ENCODE results near the gene XPR1.

The XPR1 gene

GRCh38 chr1:180930687-180931086 lies 298.9 kb downstream of the XPR1 start:
- DNase-seq (ENCODE audit: low read depth in 2 of 2) = no peak

- DNase-seq (ENCODE audit: low read depth in 2 of 2) = no peak
These were observed 299.7 kb downstream of the XPR1 start for GRCh38 chr1:180931529-180931928.

DNA sequence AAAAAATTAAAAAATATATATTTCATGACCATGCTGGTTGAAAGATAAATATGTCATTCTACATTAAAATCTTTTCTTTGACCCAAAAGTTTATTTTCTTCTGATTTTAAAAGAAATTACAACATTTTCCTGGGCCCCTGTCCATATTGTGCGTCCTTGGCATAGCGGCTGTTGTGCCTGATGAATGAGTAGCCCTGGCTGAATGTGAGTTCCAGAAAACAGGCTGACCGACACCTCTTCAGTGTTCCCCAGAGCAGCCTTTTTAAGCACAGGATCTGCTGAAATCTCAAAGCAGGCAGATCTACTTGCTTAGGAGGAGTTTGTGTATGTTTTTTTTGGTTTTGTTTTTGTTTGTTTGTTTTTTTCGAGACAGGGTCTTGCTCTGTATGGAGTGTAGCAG lies 300.6 kb downstream of the XPR1 start:
- no peak for DNase-seq (ENCODE audit: low read depth in 2 of 2)

DNA sequence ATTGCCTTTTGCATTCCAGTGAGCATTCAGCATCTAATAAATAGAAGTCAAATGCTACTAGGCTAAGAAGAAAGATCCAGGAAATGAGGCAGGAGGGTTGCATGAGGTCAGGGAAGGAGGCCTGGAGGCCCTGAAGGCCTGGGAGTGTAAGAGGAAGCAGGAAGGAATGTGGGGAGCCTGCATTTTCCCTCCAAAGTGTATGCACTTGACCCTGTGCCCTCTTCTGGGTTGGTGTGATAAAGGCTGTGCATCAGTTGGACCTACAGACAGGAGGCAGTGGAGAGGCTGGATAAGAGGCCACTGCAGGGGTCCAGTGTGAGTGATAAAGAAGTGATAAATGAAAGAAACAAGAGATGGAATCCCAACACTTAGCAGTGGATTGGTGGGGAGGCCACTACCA lies 301.3 kb downstream of the XPR1 start:
- DNase-seq (ENCODE audit: low read depth in 2 of 2) = no peak

- DNase-seq (ENCODE audit: low read depth in 2 of 2) = no peak
These were observed 302.7 kb downstream of the XPR1 start for GRCh38 chr1:180934563-180934962.

- DNase-seq (ENCODE audit: low read depth in 2 of 2) = no peak
These were observed 303.7 kb downstream of the XPR1 start for GRCh38 chr1:180935326-180936109.

DNA sequence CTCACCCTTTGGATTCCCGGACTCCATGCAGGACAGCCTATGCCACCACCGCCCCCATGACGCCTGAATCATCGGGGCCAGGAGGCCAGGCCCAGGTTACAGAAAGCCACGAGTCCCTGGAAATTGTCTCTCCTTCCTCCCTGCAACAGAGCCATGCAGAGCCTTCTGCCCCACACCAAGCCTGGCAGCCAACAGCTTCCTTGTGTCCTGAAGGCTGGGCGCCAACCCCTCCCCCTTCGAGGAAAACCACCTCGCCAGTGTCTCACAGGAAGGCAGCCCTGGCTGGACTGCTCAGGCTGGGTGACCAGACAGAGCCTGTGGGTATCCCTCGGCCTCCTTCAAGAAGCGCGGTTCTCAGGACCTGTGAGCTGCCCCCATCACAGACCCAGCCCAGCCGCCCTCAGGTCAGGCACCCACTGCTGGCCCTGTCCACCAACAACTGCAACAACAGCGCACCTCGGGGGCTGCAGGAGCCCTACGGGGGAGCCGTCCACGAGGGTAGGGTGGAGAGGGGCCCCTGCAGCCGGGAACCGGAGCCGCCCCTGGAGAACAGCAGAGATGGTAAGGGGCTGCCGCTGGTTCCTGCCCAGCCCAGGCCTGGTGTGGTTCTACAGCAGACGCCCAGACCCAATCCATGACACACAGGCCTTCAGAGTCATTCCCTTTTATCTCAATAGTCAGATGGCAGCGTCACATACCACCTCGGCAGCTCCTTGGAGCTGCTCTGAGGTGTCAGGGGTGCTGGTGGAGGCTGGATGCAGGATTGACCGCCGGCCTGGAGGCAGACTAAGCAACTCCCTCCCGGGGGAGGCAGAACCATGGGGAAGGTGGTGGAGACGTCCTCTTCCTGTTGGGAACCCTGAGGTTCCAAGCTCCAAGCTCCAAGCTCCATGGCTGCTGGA lies 304.5 kb downstream of the XPR1 start:
- no peak for DNase-seq (ENCODE audit: low read depth in 2 of 2)

- no peak for DNase-seq (ENCODE audit: low read depth in 2 of 2)
These were observed 305.2 kb downstream of the XPR1 start for GRCh38 chr1:180937012-180937372.

- no peak for DNase-seq (ENCODE audit: low read depth in 2 of 2)
These were observed 305.9 kb downstream of the XPR1 start for GRCh38 chr1:180937624-180938225.

DNA sequence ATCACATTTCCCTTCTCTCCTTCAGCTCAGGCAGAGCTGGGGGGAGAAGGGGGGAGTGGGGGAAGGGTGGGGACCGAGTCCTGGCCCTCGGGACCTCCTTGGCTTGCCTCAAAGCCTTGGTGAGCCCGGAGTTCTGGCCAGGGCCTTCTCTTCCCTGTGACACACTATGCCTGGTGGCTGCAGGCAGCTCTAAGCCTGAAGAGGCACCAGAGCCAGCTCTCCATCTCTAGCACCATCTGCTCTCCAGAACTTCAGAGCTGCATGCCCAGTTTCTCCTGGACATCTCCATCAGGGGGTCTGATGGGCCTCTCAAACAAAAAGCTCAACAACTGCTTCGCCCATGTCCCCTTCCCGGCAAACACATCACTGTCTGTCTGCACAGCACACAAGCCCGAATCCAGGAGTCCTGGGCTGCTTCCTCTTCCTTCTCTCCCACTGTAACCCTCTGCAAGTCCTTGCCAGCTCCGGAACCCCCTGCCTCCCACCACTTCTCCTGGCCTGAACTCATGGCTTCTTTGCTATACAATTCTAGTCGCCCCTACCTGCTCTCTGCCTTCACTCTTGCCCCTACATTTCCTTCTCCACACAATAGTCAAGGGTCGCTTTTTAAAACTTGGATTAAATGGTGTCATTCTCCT lies 307.4 kb downstream of the XPR1 start:
- DNase-seq (ENCODE audit: low read depth in 2 of 2) = no peak

DNA sequence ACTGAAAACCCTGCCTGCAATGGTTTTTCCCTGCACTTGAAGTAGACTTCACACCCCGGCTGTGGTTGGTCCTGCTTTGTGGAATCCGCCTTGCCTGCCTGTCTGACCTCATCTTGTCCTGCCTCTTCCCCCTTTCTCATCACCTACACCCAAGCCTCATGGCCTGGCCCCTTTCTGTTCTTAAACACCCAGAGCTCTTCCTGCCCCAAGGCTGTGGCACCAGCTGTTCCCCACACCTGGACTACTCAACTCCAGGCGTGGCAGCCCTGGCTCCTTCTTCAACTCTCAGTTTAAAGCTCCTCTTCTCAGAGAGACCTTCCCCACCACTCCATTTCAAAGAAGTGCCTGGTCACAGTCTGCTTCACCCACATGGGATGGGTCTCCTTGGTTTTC lies 307.9 kb downstream of the XPR1 start:
- DNase-seq (ENCODE audit: low read depth in 2 of 2) = no peak
